NCI-H2029 treated with DMSO at 0.1 percent for 48 hours (cell line): ENCODE data around the gene SMOC1.
"Not testable (repeated sequence)": the region's sequence is repeated elsewhere in the genome, so short reads cannot be mapped to it uniquely, and the experiment has no call there.

Experiments
- DNase-seq: peaks from one replicate; lab custom pipeline; 2025; lab: John Stamatoyannopoulos, UW

The SMOC1 gene

DNA sequence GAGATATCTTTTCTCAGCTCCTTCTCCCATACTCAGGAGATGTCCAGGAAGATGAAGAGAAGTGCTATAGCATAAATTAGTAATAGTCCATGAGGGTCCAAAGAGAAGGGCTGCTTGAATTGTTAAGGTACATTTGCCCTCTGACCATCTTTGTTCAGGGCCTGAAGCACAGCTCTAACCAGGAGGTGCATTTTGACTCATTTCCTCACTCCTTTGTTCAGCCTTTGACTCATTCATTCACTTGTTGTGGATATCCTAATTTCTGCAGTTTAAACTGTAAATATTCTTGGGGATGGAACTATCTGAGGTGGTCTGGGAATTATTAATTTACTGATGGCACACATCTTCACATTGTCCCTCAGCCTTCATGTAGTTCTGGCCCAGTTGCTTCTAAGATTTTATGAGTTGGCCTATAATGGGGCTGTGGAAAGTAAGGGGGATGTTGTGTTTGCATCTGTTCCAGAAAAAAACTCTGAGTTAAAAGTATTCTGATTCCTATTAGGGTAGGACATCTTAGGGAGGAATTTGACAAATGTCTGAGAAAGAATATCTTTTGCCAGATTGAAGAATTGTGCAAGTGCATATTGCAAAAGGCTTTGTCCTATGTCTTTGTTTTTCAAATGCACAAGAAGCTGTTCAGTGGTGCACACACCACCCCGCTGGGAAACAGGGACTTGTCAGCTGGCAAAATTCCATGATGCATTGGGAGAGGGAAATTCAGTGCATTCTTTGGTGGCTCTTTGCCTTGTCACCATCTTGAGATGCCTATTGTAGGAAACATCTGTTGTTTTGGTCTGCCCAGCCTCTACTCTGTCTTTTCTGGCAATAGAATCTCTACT is 22.1 kb downstream of the SMOC1 start:
- DNase-seq = no peak

GRCh38 chr14:69903046-69903445 is 23.8 kb downstream of the SMOC1 start:
- not testable (repeated sequence) for DNase-seq

DNA sequence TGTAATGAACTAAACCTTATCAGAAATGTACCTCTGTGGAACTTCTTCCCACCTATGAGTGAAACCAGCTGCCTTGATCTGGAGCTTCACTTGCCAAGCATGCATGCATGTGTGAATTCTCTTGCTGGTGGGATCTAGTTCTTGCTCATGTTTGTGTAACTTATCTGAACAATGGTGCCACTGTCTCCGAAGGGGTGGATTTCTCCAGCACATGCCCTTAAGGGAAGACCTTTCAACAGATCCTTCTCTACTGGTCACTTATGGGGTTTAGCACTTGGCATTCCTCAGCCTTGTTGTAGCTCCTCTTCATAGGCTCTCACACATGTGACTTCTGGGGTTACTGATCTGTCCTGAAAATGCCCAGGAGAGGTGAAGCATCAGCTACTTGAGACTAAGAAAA is 25.0 kb downstream of the SMOC1 start:
- DNase-seq = no peak

- no peak for DNase-seq
Measured at GRCh38 chr14:69906201-69906600, 27.0 kb downstream of the SMOC1 start.

DNA sequence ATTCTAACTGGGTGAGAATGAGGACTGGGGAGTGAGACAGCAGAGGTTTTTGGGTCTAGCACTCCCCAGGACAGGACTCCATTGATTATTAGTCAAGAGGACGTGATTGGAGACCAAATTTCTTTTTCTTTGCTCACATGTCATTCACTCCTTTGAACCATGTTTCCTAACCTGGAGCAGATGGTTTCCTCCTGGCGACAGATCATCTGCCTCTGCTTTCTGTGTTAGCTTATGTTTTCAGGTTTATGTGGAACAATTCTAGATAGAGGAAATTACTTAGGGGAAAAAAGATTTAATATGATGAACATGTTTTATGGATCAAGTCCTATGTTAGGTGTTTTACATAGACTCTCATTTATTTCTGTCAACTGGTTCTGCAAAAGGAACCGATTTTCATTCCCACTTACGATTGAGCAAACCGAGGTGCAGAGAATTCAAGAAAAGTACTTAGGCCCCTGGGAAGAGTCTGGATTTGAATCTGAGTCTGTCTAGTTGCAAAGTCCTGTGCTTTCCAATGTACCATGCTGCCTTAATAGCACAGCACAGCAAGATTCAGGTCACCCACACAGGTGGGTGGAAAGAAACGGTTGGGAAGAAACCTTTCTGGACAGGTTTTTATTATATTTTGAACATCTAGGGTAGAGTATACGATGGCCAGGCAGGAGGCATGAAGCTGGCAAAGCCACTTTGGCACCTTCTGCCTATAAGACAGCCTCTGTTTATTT is 30.8 kb downstream of the SMOC1 start:
- DNase-seq = no peak

DNA sequence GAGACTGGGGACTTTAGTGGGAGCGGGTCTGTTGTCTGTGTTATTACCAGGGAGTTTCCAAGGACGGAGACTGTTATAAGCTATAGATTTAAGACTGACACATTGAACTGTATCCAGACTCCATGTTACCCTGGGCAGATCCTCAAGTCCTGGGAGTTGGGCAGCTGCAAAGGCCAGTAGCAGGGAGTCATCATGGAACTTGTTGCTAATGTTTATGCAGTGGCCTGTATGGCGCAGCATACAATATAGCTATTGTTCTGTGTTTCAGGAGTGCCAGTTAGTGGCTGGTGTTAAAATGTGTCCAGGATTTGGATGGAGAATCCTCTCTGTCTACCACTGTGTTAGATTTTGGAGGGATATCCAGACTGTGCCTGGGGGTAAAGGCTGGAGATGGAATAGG is 31.7 kb downstream of the SMOC1 start:
- DNase-seq = no peak

GRCh38 chr14:69913686-69914085 is 34.5 kb downstream of the SMOC1 start:
- no peak for DNase-seq

DNA sequence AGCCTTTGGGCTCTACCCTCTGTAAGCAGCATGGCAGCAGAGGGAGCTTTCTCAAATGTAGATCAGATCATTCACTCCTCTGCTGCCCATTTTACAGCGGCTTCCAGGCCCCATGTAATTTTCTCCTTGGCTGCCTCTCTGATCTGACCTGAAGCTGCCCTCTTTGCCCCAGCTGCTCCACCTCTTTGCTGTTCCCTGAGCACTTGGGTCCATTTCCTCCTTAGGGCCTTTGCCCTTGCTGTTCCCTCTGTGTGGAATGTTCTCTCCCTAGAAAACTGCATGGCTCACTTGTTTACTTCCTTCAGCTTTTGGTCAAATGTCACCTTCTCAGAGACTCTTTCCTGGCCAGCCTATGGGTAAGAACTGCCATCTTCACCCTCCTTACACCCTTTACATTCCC is 37.2 kb downstream of the SMOC1 start:
- DNase-seq = no peak

DNA sequence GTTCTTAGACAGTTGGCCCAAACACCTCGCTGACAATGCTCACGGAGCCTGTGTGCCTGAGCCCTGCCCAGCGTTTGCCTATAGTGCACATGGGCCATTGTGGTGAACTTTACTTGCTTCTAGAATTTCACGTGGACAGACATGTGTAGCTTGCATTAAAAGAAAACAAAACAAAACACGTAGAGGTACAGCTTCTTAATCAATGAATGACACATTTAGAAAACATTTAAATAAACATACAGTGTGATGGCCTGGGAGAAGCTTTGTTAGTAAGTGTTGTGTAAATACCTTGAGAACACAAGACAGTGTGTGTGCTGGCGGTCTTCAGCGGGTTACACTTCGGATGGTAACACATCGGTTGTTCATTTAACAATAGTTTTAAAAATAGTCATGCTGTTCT is 38.1 kb downstream of the SMOC1 start:
- no peak for DNase-seq

DNA sequence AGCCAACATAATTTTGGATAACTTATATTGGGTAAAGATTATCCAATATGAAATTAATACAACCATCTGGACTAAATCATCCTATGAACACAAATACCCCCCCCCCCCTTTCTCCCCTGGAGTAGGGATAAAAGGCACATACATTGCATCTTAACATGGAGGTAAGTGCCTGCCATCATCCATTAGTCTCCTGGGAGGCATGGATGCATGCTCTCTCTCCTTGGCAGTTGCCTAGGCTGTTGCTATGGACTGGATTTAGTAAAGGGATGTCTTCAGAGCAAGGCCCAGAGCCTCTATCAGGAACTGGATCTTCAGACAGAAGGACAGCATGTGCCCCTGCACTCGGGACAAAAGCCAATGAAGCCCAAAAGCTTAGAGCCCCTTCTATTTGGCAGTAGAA is 40.6 kb downstream of the SMOC1 start:
- DNase-seq = no peak

DNA sequence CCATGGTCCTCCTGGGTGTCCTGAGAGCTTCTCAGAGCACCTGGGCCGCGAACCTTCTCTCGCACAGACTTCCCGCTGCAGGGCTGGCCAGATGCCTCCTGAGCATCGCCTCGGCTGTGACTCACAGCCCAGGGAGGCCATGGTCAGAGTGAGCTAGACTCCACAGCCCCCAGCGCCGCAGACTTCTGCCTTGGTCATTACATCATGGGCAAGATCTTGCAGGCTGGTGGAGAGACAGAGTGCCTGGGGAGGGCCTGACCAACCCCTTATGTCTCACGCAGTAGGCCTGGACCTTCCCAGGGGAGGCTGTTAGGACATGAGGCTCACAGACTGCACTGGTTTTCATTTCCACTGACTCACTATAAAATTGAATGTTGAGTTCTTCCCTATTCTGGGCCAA is 41.8 kb downstream of the SMOC1 start:
- no peak for DNase-seq

GRCh38 chr14:69922198-69922597 is 43.0 kb downstream of the SMOC1 start:
- DNase-seq = no peak

GRCh38 chr14:69924201-69924600 is 45.0 kb downstream of the SMOC1 start:
- no peak for DNase-seq

- no peak for DNase-seq
Measured at GRCh38 chr14:69928111-69928523, 48.9 kb downstream of the SMOC1 start.

GRCh38 chr14:69930780-69931379 is 51.7 kb downstream of the SMOC1 start:
- no peak for DNase-seq

- DNase-seq = no peak
Measured at GRCh38 chr14:69931960-69932359, 52.7 kb downstream of the SMOC1 start.

DNA sequence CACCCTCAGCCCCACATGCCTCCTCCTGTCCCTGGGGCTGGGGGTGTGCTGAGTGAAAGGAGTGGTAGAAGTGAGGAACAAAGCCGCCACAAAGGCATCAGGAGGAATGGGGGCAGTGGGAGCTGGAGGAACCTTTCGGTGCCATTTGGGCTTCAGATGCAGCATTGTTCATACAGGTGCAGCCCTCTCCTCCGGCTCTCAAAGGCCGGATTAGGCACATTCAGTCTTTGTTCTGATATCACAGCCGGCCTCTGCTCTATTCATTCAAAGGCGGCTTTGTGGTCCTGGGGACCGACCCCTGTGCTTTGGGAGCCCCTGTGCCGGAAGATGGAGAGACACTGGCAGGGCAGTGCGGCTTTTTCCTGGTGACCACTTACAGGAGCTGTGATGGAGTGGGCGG is 53.2 kb downstream of the SMOC1 start:
- DNase-seq = no peak

GRCh38 chr14:69933623-69934275 is 54.5 kb downstream of the SMOC1 start:
- no peak for DNase-seq

GRCh38 chr14:69937367-69938081 is 58.3 kb downstream of the SMOC1 start:
- DNase-seq = no peak

DNA sequence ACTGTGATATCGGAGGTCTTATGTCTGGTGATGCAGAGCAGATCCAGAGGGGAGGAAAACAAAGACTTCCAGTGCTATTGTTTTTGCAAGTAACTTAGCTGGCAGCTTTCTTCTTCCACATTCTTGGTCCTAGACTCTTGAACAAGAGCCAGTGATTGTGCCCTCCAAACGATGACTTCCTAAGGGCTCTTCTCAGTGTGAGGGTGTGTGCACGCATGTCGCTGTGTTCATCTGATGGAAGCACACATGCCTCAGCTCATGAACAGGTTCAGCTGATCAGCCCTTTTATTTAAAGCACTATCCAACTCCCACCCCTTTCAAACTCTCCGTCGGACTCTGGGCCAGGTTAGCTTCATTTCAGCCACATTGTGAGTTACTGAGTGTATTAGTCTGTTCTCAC is 59.5 kb downstream of the SMOC1 start:
- DNase-seq = no peak

- no peak for DNase-seq
Measured at GRCh38 chr14:69941768-69942742, 62.8 kb downstream of the SMOC1 start.
